ENCODE results near the gene OR51E1. TPM values are rescaled to one million over a fixed set of nuclear protein-coding genes. Genes with fewer than 3 reads are reported as not detected.

Gene OR51E1
- total RNA-seq, 1 donor from 2014 or later, result 0.37 TPM

Other genes with a start within 250 kb of the OR51E1 start
- not detected for gene OR52K2, start 194.7 kb upstream of the OR51E1 start, total RNA-seq
- 0.06 TPM for gene OR52K1, start 161.3 kb upstream of the OR51E1 start, total RNA-seq
- gene OR52M1, start 98.8 kb upstream of the OR51E1 start, total RNA-seq, result not detected
- gene OR52I2, start 62.2 kb upstream of the OR51E1 start, total RNA-seq, result not detected
- not detected for gene OR52I1, start 49.9 kb upstream of the OR51E1 start, total RNA-seq
- gene TRIM68, start 35.8 kb upstream of the OR51E1 start, total RNA-seq, result 24.6 TPM
- gene OR51D1, start 6.5 kb upstream of the OR51E1 start, total RNA-seq, result not detected
- gene OR51E2, start 53.9 kb downstream of the OR51E1 start, total RNA-seq, result 0.63 TPM
- not detected for gene MMP26, start 60.8 kb downstream of the OR51E1 start, total RNA-seq
- gene OR51F1, start 126.0 kb downstream of the OR51E1 start, total RNA-seq, result not detected
- gene OR52R1, start 160.4 kb downstream of the OR51E1 start, total RNA-seq, result not detected
- gene OR51F2, start 177.3 kb downstream of the OR51E1 start, total RNA-seq, result not detected
- gene OR51S1, start 205.2 kb downstream of the OR51E1 start, total RNA-seq, result not detected
- gene OR51T1, start 237.9 kb downstream of the OR51E1 start, total RNA-seq, result not detected